Measurements from ENCODE around the gene CIZ1. TPM values are rescaled to one million over a fixed set of nuclear protein-coding genes. Genes with fewer than 3 reads are reported as not detected.
A peak's percentile ranks its signal among the peaks of the same experiment; 100 is the strongest.

Gene CIZ1
- polyA plus RNA-seq, 4 donors = 44.5 to 88.1 (median 47.8) TPM

DNA sequence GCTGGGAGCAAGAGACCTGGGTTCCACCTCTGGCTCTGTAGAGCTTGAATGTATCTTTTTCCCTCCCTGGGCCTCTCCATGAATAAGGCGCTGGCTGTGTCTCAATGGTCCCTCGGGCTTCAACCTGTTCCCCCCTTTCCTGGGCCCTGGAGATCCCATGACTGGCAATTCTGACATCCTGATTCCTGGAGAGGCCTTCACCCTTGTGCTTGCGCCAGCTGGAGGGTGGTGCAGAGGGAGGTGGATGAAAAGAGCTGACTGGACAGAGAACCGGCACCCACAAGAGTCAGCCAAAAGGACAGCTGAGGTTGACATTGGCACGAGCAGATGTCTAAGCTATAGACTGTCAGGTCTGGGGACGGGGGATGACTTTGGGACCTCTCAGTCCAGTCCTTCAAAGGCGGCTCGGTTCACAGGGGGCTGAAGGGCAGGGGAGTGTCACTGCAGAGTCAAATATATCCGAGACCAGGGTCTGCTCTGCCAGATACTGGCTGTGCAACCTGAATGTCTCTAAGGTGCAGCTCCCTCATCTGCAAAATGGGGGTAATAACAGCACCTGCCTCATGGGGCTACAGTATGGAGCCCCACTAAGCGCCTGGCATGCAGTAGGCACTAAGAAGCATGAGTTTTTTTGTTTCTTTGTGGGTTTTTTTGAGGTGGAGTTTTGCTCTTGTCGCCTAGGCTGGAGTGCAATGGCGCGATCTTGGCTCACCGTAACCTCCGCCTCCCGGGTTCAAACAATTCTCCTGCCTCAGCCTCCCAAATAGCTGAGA, 25.6 kb upstream of the CIZ1 start:
- H3K27ac ChIP-seq (ENCODE audit: low read depth in 1 of 3, low read length in 2 of 3) = no peak overlapping the region
- WGBS, 3 donors = 82 to 86% (median 84%) methylated on average over 16 of the region's 16 CpGs
- no peak for FAIRE-seq

DNA sequence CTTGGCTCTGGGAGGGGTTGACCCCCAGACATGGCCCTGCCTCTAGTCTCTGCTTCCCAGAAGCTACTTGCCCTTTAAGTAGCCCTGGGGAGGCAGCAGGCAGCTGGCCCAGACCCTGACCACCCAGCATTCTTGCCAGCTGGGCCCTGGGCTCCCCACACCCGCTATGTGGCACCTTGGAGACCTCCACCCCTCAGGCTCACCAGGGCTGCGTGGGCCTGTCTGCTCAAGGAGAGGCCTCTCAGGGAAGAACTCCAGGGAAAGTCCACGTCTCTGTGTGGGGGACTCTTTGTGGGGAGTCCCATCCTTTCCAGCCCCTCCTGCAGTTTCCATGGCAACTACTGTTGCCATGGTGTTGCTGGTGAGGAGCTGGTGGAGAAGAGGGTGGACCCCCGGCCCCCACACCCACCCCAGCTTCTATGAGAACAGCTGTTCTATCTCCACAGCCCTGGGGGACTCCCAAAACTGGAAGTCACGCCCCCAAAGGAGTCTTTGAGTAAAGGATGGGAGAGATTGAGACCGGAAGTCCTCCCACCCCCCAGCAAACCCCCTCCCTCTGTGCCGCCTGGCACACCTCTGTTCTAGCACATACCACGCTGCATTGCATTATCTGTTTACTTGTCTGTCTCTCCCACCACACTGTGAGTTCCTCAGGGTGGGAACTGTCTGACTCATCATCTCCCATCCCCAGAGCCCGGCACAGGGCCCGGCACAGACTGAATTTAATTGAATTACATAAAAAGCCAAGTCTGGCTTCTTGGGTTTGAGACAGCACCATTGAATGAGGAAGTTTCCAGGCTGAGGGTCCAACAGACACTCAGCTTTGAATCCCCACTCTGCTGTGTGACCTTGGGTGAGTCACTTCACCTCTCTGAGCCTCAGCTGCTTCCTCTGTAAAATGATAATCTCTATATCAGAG, 24.4 kb upstream of the CIZ1 start:
- FAIRE-seq = no peak
- H3K4me3 ChIP-seq (ENCODE audit: low read depth in 1 of 3, low read length in 3 of 3) = no peak overlapping the region
- H3K27me3 ChIP-seq (ENCODE audit: control insufficient read depth in 3 of 3, insufficient read depth in 3 of 3, low read length in 3 of 3) = no peaks in the 10 kb centered on the region
- peaks cover 0 to 24% (median 2%) of the 10 kb centered on the region in 3 donors for H3K36me3 ChIP-seq (ENCODE audit: control insufficient read depth in 3 of 3, insufficient read depth in 2 of 3, low read depth in 1 of 3, low read length in 3 of 3)
- DNase-seq = no peak
- H3K4me1 ChIP-seq (ENCODE audit: control insufficient read depth in 3 of 3, insufficient read depth in 2 of 3, low read depth in 1 of 3, low read length in 2 of 3) = peaks cover 0 to 35% (median 5%) of the 10 kb centered on the region in 3 donors
- H3K27ac ChIP-seq (ENCODE audit: low read depth in 1 of 3, low read length in 2 of 3) = peak overlapping the region in 2 of 3 donors; percentile 34 to 48
- H3K9me3 ChIP-seq (ENCODE audit: control insufficient read depth in 2 of 2, insufficient read depth in 1 of 2, low read depth in 1 of 2, low read length in 1 of 2) = no peaks in the 10 kb centered on the region
- 63 to 83% (median 80%) methylated on average over 10 of the region's 10 CpGs for WGBS, 3 donors

More for the DNA sequence above, 25.6 kb upstream of the CIZ1 start:
- peaks cover 0 to 24% (median 0%) of the 10 kb centered on the region in 3 donors for H3K4me1 ChIP-seq (ENCODE audit: control insufficient read depth in 3 of 3, insufficient read depth in 2 of 3, low read depth in 1 of 3, low read length in 2 of 3)
- DNase-seq = no peak
- peaks cover 0 to 30% (median 2%) of the 10 kb centered on the region in 3 donors for H3K36me3 ChIP-seq (ENCODE audit: control insufficient read depth in 3 of 3, insufficient read depth in 2 of 3, low read depth in 1 of 3, low read length in 3 of 3)
- no peaks in the 10 kb centered on the region for H3K27me3 ChIP-seq (ENCODE audit: control insufficient read depth in 3 of 3, insufficient read depth in 3 of 3, low read length in 3 of 3)
- no peaks in the 10 kb centered on the region for H3K9me3 ChIP-seq (ENCODE audit: control insufficient read depth in 2 of 2, insufficient read depth in 1 of 2, low read depth in 1 of 2, low read length in 1 of 2)
- H3K4me3 ChIP-seq (ENCODE audit: low read depth in 1 of 3, low read length in 3 of 3) = no peak overlapping the region

DNA sequence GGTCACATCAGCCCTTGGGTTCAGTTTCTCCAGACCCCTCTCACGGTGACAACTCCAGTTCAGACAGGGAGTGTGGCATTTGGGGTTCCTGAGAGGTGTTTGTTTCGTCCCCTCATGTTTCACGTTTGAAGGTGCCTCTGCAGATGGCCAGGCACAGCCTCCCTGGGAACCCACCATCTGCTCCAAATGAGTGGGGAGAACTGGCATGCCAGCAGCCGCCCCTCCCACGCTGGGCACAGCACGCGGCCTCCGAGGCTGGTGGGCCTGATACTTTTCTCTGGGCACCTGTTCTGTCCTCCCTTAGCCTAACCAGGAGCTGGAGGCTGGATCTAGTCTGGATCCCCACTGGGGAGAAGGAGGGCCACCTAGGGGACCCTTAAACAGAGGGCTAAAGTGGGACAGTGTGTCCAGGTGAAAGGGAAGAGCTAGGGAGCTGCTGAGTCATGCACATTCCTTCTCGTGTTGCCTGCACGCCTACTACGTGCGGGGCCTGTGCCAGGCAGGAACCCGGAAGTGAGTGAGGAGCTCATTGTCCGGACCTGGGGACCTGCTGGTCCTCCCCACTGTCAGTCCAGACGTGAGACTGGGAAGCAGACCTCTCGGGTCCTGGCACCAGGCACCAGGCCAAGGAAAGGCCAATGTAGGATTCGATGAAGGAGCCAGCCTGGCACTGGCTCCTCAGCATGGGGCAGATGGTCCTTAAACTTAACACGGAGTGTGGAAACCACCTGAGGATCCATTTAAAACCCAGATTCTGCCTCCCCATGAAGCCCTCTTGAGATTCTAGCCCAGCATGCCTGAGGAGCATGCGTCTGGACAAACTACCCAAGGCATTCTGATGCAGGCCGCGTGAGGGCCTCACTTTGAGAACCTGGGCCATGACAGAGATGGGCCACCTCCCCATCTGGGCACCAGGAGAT, 23.5 kb upstream of the CIZ1 start:
- Histone ChIP-seq H3K27ac (ENCODE audit: low read depth in 1 of 3, low read length in 2 of 3) (peak overlapping the region in 2 of 3 donors; percentile 34 to 48), H3K4me3 (ENCODE audit: low read depth in 1 of 3, low read length in 3 of 3) (no peak overlapping the region), H3K4me1 (ENCODE audit: control insufficient read depth in 3 of 3, insufficient read depth in 2 of 3, low read depth in 1 of 3, low read length in 2 of 3) (peaks cover 0 to 42% (median 5%) of the 10 kb centered on the region in 3 donors), H3K27me3 (ENCODE audit: control insufficient read depth in 3 of 3, insufficient read depth in 3 of 3, low read length in 3 of 3) (no peaks in the 10 kb centered on the region), H3K9me3 (ENCODE audit: control insufficient read depth in 2 of 2, insufficient read depth in 1 of 2, low read depth in 1 of 2, low read length in 1 of 2) (no peaks in the 10 kb centered on the region), H3K36me3 (ENCODE audit: control insufficient read depth in 3 of 3, insufficient read depth in 2 of 3, low read depth in 1 of 3, low read length in 3 of 3) (peaks cover 0 to 16% (median 0%) of the 10 kb centered on the region in 3 donors)
- no peak for DNase-seq
- no peak for FAIRE-seq
- WGBS, 3 donors = 68 to 75% (median 71%) methylated on average over 21 of the region's 21 CpGs

DNA sequence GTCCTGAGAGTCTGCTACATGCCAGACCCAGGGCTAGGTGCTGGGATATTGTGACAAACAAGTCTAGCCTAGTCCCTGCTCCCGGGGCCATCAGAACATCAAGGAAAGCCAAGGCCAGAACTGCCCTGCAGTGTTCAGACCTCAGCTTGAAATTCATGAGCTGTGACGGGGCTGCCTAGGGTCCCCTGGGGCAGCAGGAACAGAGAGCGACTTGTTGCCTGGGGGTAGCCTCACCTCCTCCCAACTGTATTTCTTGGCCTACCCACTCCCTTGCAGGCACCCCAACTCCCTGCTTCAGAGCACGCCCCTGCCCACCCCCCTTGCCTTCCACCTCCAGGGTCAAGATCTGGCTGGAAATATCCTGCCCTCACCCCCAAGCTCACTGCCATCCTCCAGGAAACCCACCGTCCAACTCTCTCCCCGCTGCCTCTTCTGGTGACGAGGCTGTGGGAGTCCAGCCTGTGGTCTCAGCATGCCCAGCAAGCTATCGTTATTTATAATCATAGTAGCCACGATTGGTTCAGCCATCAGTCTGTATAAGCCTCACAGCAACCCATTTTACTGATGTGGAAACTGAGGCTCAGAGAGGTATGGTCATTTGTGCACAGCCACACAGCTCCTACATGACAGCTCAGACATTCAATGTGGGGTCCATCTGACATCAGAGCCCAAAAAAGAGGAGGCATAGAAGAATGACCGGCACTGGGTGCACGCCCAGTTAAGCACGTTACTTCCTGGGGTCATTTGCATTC, 22.6 kb upstream of the CIZ1 start:
- no peak for FAIRE-seq
- no peak for DNase-seq
- Histone ChIP-seq H3K4me1 (ENCODE audit: control insufficient read depth in 3 of 3, insufficient read depth in 2 of 3, low read depth in 1 of 3, low read length in 2 of 3) (peaks cover 0 to 45% (median 5%) of the 10 kb centered on the region in 3 donors), H3K4me3 (ENCODE audit: low read depth in 1 of 3, low read length in 3 of 3) (no peak overlapping the region), H3K27ac (ENCODE audit: low read depth in 1 of 3, low read length in 2 of 3) (no peak overlapping the region), H3K36me3 (ENCODE audit: control insufficient read depth in 3 of 3, insufficient read depth in 2 of 3, low read depth in 1 of 3, low read length in 3 of 3) (peaks cover 0 to 13% (median 0%) of the 10 kb centered on the region in 3 donors), H3K27me3 (ENCODE audit: control insufficient read depth in 3 of 3, insufficient read depth in 3 of 3, low read length in 3 of 3) (no peaks in the 10 kb centered on the region), H3K9me3 (ENCODE audit: control insufficient read depth in 2 of 2, insufficient read depth in 1 of 2, low read depth in 1 of 2, low read length in 1 of 2) (no peaks in the 10 kb centered on the region)
- 88 to 91% (median 89%) methylated on average over 12 of the region's 12 CpGs for WGBS, 3 donors

DNA sequence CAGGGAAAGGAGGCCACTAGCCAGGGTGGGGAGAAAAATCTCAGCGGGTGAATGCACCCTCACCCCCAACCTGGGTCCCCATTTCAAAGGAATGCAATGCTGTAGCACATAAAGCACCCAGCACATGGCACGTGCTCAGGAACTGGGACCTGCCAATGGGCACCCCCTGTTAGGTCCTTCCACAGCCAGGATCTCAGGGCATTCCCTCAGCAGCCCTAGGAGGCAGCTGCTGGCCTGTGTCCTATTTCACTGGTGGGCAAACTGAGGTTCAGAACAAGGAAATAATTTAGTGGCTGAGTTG, 20.6 kb upstream of the CIZ1 start:
- H3K9me3 ChIP-seq (ENCODE audit: control insufficient read depth in 2 of 2, insufficient read depth in 1 of 2, low read depth in 1 of 2, low read length in 1 of 2) = no peaks in the 10 kb centered on the region
- peaks cover 0 to 42% (median 5%) of the 10 kb centered on the region in 3 donors for H3K4me1 ChIP-seq (ENCODE audit: control insufficient read depth in 3 of 3, insufficient read depth in 2 of 3, low read depth in 1 of 3, low read length in 2 of 3)
- H3K36me3 ChIP-seq (ENCODE audit: control insufficient read depth in 3 of 3, insufficient read depth in 2 of 3, low read depth in 1 of 3, low read length in 3 of 3) = peaks cover 0 to 16% (median 0%) of the 10 kb centered on the region in 3 donors
- FAIRE-seq (no peak), DNase-seq (no peak)
- H3K27ac ChIP-seq (ENCODE audit: low read depth in 1 of 3, low read length in 2 of 3) = peak overlapping the region in 2 of 3 donors; percentile 13 to 82
- H3K27me3 ChIP-seq (ENCODE audit: control insufficient read depth in 3 of 3, insufficient read depth in 3 of 3, low read length in 3 of 3) = no peaks in the 10 kb centered on the region
- 14 to 57% (median 27%) methylated on average over 2 of the region's 2 CpGs for WGBS, 3 donors
- no peak overlapping the region for H3K4me3 ChIP-seq (ENCODE audit: low read depth in 1 of 3, low read length in 3 of 3)

DNA sequence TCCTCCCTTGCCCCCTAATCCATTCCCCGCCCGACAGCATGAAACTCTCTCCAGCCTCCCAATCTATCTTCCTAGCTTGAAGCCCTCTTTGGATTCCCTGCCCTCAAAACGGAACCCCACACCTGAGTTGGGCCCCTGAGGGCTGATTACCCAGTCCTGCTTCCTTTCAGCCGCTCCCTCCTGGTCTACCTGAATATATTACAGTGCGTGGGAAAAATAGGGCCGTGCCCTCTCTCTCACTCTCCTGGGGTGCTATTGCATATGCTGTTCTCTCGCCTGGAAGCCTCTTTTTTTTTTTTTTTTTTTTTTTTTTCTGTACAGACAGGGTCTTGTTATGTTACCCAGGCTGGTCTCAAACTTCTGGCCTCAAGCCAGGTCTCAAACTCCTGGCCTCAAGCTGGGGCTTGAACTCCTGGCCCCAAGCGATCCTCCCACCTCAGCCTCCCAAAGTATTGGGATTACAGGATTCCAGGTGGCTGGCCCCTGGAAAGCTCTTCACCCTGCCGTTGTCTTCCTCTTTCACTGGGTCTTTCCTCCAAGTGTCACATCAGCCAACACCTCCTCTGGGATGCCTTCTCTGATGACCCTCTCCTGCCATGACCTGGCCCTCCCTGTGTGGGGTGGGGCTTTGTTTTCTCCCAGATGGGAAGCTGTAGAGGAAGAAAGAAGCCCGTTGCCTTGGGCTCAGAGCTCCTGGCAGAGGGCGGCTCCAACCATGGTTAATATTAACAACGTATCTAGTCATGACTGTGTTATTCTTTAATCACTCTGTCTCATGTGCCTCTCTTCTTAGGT, 20.0 kb upstream of the CIZ1 start:
- peaks cover 0 to 42% (median 5%) of the 10 kb centered on the region in 3 donors for H3K4me1 ChIP-seq (ENCODE audit: control insufficient read depth in 3 of 3, insufficient read depth in 2 of 3, low read depth in 1 of 3, low read length in 2 of 3)
- DNase-seq (peak; percentile 63 to 86), FAIRE-seq (no peak)

More for the DNA sequence above, 20.0 kb upstream of the CIZ1 start:
- Histone ChIP-seq H3K27ac (ENCODE audit: low read depth in 1 of 3, low read length in 2 of 3) (peak overlapping the region in 2 of 3 donors; percentile 13 to 82), H3K4me3 (ENCODE audit: low read depth in 1 of 3, low read length in 3 of 3) (no peak overlapping the region), H3K9me3 (ENCODE audit: control insufficient read depth in 2 of 2, insufficient read depth in 1 of 2, low read depth in 1 of 2, low read length in 1 of 2) (no peaks in the 10 kb centered on the region), H3K36me3 (ENCODE audit: control insufficient read depth in 3 of 3, insufficient read depth in 2 of 3, low read depth in 1 of 3, low read length in 3 of 3) (peaks cover 0 to 16% (median 0%) of the 10 kb centered on the region in 3 donors), H3K27me3 (ENCODE audit: control insufficient read depth in 3 of 3, insufficient read depth in 3 of 3, low read length in 3 of 3) (no peaks in the 10 kb centered on the region)
- WGBS, 3 donors = 23 to 56% (median 36%) methylated on average over 12 of the region's 12 CpGs
